CD4-positive, alpha-beta T cell (primary cell): Measurements from ENCODE around the gene KCNAB2. TPM values are rescaled to one million over a fixed set of nuclear protein-coding genes. Genes with fewer than 3 reads are reported as not detected.

Source experiments
- ATAC-seq: fragments of 200-7000 bp; cut with Tn5 transposase; one replicate; pipeline ENCODE4 v1.10.0; 2022; ENCODE audit warnings: mild to moderate bottlenecking; ENCODE audit not compliant: poor library complexity
- CTCF ChIA-PET: fragments of 350-600 bp; sonication (Branson Sonifier 250); formaldehyde crosslinking; loops from one replicate; lab custom pipeline; 2021; ENCODE audit warnings: antibody characterized with exemption, inconsistent platforms; lab: Charles Lee
- POLR2A ChIA-PET: fragments of 350-600 bp; sonication (Branson Sonifier 250); formaldehyde crosslinking; loops from one replicate; lab custom pipeline; 2021; ENCODE audit warnings: antibody characterized with exemption, inconsistent platforms; lab: Charles Lee
- DNase-seq, 14 experiments: peaks; one replicate each; pipeline ENCODE4 v3.0.0-alpha.2; 2013 to 2020; ENCODE audit warnings: mixed read lengths in 2 of 14
- H3K27ac ChIP-seq, 2 donors: one replicate each; pipeline versions ENCODE4 v1.5.1 to v1.7.0; 2013; ENCODE audit warnings: low read length in 2 of 2, low read depth in 1 of 2, mild to moderate bottlenecking in 1 of 2
- H3K27me3 ChIP-seq, 2 experiments: 1 replicate in 1 of 2; 2 replicates in 1 of 2; pipeline versions ENCODE4 v1.6.1 to v1.7.0; 2013; ENCODE audit warnings: low read length in 2 of 2, control low read depth in 1 of 2, mild to moderate bottlenecking in 1 of 2, moderate library complexity in 1 of 2; ENCODE audit not compliant: insufficient read depth in 2 of 2, control insufficient read depth in 1 of 2
- H3K36me3 ChIP-seq: one replicate; pipeline ENCODE4 v1.6.1; 2013; ENCODE audit warnings: low read length, control low read depth; ENCODE audit not compliant: insufficient read depth
- H3K4me1 ChIP-seq: one replicate; pipeline ENCODE4 v1.6.1; 2013; ENCODE audit warnings: low read length, control low read depth; ENCODE audit not compliant: insufficient read depth
- H3K4me3 ChIP-seq: one replicate; pipeline ENCODE4 v1.5.1; 2013; ENCODE audit warnings: mild to moderate bottlenecking, low read length, moderate library complexity
- H3K9me3 ChIP-seq, 2 experiments: 1 replicate in 1 of 2; 2 replicates in 1 of 2; pipeline versions ENCODE4 v1.6.1 to v1.7.0; 2013; ENCODE audit warnings: low read length in 2 of 2, mild to moderate bottlenecking in 2 of 2, control low read depth in 1 of 2, moderate library complexity in 1 of 2; ENCODE audit not compliant: control insufficient read depth in 1 of 2, insufficient read depth in 1 of 2
- H3K27ac Mint-ChIP-seq: one replicate; pipeline ENCODE4 v1.8.0; 2020; ENCODE audit warnings: mixed read lengths
- H3K27me3 Mint-ChIP-seq: one replicate; pipeline ENCODE4 v1.8.0; 2021; ENCODE audit warnings: mixed read lengths
- H3K36me3 Mint-ChIP-seq: one replicate; pipeline ENCODE4 v1.8.0; 2021; ENCODE audit warnings: low read depth, mixed read lengths
- H3K4me1 Mint-ChIP-seq: one replicate; pipeline ENCODE4 v1.8.0; 2021; ENCODE audit warnings: low read depth, mixed read lengths
- H3K4me3 Mint-ChIP-seq: one replicate; pipeline ENCODE4 v1.8.0; 2020; ENCODE audit warnings: mild to moderate bottlenecking, mixed read lengths
- H3K9me3 Mint-ChIP-seq: one replicate; pipeline ENCODE4 v1.8.0; 2020; ENCODE audit warnings: mixed read lengths
- intact Hi-C, 2 experiments: fragments of 100-400 bp; cut with DNase I in 1 of 2; cut with micrococcal nuclease in 1 of 2; formaldehyde crosslinking; loops; one replicate each; pipeline versions ENCODE4 v1.15.1 to v1.9.0; 2023 to 2025; cut with DNase I, micrococcal nuclease
- total RNA-seq, 174 experiments: library from RNA in 2 of 174; stranded (reverse) in 2 of 174; gene quantifications; one replicate each; pipeline ENCODE4 v1.2.3 and lab custom pipeline; 2021 to 2026
- TF ChIP-seq, protein P1 (sequence below): fragments of 200-600 bp; IDR thresholded peaks from one replicate; pipeline ENCODE4 v1.8.0; 2022; ENCODE audit warnings: antibody characterized with exemption, mild to moderate bottlenecking

KCNAB2 gene
- total RNA-seq, 2 experiments from 2014 or later: 147 to 155 TPM

GRCh38 chr1:6024376-6024775, 21.3 kb upstream of the KCNAB2 start:
- H3K27me3 Mint-ChIP-seq: no peaks in the 10 kb centered on the region
- H3K4me1 Mint-ChIP-seq: peaks cover 28% of the 10 kb centered on the region
- peak overlapping the region; percentile 92 for H3K27ac Mint-ChIP-seq
- ChIA-PET CTCF (no interaction called here), POLR2A (interaction anchor here (6.5 kb wide), 1 partner anchor 30 kb away, joined by 92 read pairs; the partner anchor contains the start of gene NPHP4)
- Histone ChIP-seq H3K27ac (no peak overlapping the region), H3K4me1 (peaks cover 43% of the 10 kb centered on the region), H3K9me3 (no peaks in the 10 kb centered on the region), H3K27me3 (no peaks in the 10 kb centered on the region), H3K36me3 (peaks cover 8% of the 10 kb centered on the region), H3K4me3 (no peak overlapping the region)
- no peak overlapping the region for H3K4me3 Mint-ChIP-seq
- ATAC-seq (no peak), DNase-seq (no peak)
- intact Hi-C loops: loop anchor here in 1 of 2 experiments (10.0 kb wide), 2 partner anchors 180 to 210 kb away; partner anchors contain the start of genes ICMT and RNF207
- TF ChIP-seq, protein P1, sequence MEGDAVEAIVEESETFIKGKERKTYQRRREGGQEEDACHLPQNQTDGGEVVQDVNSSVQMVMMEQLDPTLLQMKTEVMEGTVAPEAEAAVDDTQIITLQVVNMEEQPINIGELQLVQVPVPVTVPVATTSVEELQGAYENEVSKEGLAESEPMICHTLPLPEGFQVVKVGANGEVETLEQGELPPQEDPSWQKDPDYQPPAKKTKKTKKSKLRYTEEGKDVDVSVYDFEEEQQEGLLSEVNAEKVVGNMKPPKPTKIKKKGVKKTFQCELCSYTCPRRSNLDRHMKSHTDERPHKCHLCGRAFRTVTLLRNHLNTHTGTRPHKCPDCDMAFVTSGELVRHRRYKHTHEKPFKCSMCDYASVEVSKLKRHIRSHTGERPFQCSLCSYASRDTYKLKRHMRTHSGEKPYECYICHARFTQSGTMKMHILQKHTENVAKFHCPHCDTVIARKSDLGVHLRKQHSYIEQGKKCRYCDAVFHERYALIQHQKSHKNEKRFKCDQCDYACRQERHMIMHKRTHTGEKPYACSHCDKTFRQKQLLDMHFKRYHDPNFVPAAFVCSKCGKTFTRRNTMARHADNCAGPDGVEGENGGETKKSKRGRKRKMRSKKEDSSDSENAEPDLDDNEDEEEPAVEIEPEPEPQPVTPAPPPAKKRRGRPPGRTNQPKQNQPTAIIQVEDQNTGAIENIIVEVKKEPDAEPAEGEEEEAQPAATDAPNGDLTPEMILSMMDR: no peak
- no peaks in the 10 kb centered on the region for H3K9me3 Mint-ChIP-seq
- H3K36me3 Mint-ChIP-seq: peaks cover 18% of the 10 kb centered on the region

- H3K27me3 Mint-ChIP-seq: no peaks in the 10 kb centered on the region
- ChIA-PET CTCF (interaction anchor here (1.0 to 1.3 kb wide), 4 partner anchors 9 to 323 kb away, joined by 3 to 6 read pairs (median 4); no protein-coding TSS in a partner anchor), POLR2A (interaction anchor here (0.6 to 6.5 kb wide), 7 partner anchors 12 to 355 kb away, joined by 3 to 92 read pairs (median 3); partner anchors contain the start of gene NPHP4)
- intact Hi-C loops: loop anchor here in 1 of 2 experiments (1.0 to 10.0 kb wide), 3 partner anchors 33 to 209 kb away; partner anchors contain the start of genes ICMT, NPHP4 and RNF207
- peak overlapping the region; percentile 92 for H3K27ac Mint-ChIP-seq
- peaks cover 25% of the 10 kb centered on the region for H3K36me3 Mint-ChIP-seq
- Histone ChIP-seq H3K4me3 (peak overlapping the region; percentile 68), H3K27me3 (no peaks in the 10 kb centered on the region), H3K27ac (peak overlapping the region; percentile 86 to 95), H3K36me3 (peaks cover 19% of the 10 kb centered on the region), H3K9me3 (no peaks in the 10 kb centered on the region), H3K4me1 (peaks cover 54% of the 10 kb centered on the region)
- H3K9me3 Mint-ChIP-seq: no peaks in the 10 kb centered on the region
- ATAC-seq: no peak
- DNase-seq: peak in 3 of 14 experiments; percentile 20 to 47 (median 39)
- H3K4me1 Mint-ChIP-seq: peaks cover 39% of the 10 kb centered on the region
- TF ChIP-seq, protein P1: no peak
- H3K4me3 Mint-ChIP-seq: peak overlapping the region; percentile 83
These were observed 20.2 kb upstream of the KCNAB2 start for GRCh38 chr1:6025269-6026094.

DNA sequence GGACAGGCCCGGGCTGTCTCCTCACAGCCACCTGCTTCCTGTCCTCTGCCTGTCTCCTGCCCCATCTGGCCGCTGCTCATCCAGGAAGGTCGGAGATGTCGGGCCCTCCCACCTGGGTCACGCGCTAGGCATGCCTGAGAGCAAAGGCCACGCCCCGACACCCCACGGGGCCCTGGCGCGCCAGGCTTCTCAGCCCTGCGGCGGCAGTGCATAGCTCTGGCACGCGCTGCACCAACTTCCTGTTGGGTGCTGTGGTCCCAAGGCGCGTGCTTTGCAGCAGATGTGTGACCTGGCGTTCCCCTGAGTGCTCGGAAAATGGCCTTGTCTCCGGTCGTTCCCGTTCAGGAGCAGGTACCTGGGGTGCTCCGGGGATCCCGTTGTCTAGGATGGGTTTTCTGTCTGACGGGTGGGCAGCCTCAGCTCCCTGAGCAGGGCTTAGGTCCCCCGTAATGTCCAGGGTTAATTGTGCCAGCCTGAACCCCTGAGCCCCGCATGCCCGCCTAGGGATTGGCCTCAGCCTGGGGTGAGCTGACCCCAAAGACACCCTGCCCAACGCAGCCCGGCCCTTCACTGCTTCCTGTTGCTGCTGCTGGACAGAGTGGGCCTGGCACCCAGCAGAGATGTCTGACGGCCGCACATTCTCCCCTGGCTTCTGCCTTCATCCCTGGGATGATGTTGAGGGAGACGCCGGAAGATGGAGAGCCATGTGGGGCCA, 19.4 kb upstream of the KCNAB2 start:
- intact Hi-C loops: loop anchor here in 1 of 2 experiments (1.0 to 10.0 kb wide), 3 partner anchors 34 to 209 kb away; partner anchors contain the start of genes ICMT, NPHP4 and RNF207
- DNase-seq: peak; percentile 82 to 98 (median 93)
- Mint-ChIP-seq H3K4me3 (peak overlapping the region; percentile 83), H3K36me3 (peaks cover 32% of the 10 kb centered on the region), H3K27me3 (no peaks in the 10 kb centered on the region), H3K4me1 (peaks cover 47% of the 10 kb centered on the region), H3K27ac (peak overlapping the region; percentile 92), H3K9me3 (no peaks in the 10 kb centered on the region)
- H3K9me3 ChIP-seq: no peaks in the 10 kb centered on the region
- peaks cover 62% of the 10 kb centered on the region for H3K4me1 ChIP-seq
- peaks cover 19% of the 10 kb centered on the region for H3K36me3 ChIP-seq
- H3K27me3 ChIP-seq: no peaks in the 10 kb centered on the region
- peak overlapping the region; percentile 86 to 95 for H3K27ac ChIP-seq
- ATAC-seq: peak; percentile 81
- TF ChIP-seq, protein P1: no peak
- ChIA-PET POLR2A (interaction anchor here (0.6 to 6.5 kb wide), 7 partner anchors 11 to 354 kb away, joined by 3 to 92 read pairs (median 3); partner anchors contain the start of gene NPHP4), CTCF (interaction anchor here (1.0 to 1.3 kb wide), 4 partner anchors 8 to 322 kb away, joined by 3 to 6 read pairs (median 4); no protein-coding TSS in a partner anchor)
- H3K4me3 ChIP-seq: peak overlapping the region; percentile 68
